Psoas muscle (tissue), 8 donors: ENCODE results near the gene BCKDHB. TPM values are rescaled to one million over a fixed set of nuclear protein-coding genes. Genes with fewer than 3 reads are reported as not detected.
A peak's percentile ranks its signal among the peaks of the same experiment; 100 is the strongest.

ENCODE experiments used
- ATAC-seq, 4 donors: fragments of 200-7000 bp; cut with Tn5 transposase; one replicate each; pipeline ENCODE4 v1.9.1; 2020; ENCODE audit warnings: moderate library complexity in 3 of 4, mild to moderate bottlenecking in 2 of 4
- DNase-seq, 2 donors: peaks; one replicate each; pipeline ENCODE4 v3.0.0-alpha.2; 2020
- H3K27ac ChIP-seq: fragments of 200-600 bp; one replicate; pipeline ENCODE4 v1.8.0; 2022
- H3K27me3 ChIP-seq, 3 donors: fragments of 200-600 bp in 1 of 3; one replicate each; pipeline versions ENCODE4 v1.6.1 to v1.8.0; 2013 to 2022; ENCODE audit warnings: low read length in 2 of 3, mild to moderate bottlenecking in 2 of 3, moderate library complexity in 1 of 3; ENCODE audit not compliant: insufficient read depth in 3 of 3
- H3K36me3 ChIP-seq, 2 donors: fragments of 200-600 bp in 1 of 2; one replicate each; pipeline versions ENCODE4 v1.6.1 to v1.8.0; 2013 to 2022; ENCODE audit warnings: low read depth in 1 of 2, mild to moderate bottlenecking in 1 of 2, moderate library complexity in 1 of 2; ENCODE audit not compliant: insufficient read depth in 1 of 2
- H3K4me1 ChIP-seq: fragments of 200-600 bp; one replicate; pipeline ENCODE4 v1.8.0; 2022
- H3K4me3 ChIP-seq: fragments of 200-600 bp; one replicate; pipeline ENCODE4 v1.8.0; 2022; ENCODE audit warnings: mild to moderate bottlenecking
- H3K9me3 ChIP-seq: fragments of 200-600 bp; one replicate; pipeline ENCODE4 v1.8.0; 2022
- WGBS, 3 donors: extraction: QIAGEN DNeasy Blood & Tissue Kit; methylation state at CpG; one replicate each; pipeline versions ENCODE4 v1.1.6 to v1.1.7; 2013; 5-methylcytosine and 5-hydroxymethylcytosine counted together
- intact Hi-C, 2 donors: fragments of 100-400 bp; cut with DNase I; formaldehyde crosslinking; loops; one replicate each; pipeline versions ENCODE4 v1.11.0 to v1.14.2; 2022
- polyA plus RNA-seq, 3 donors: library from polyadenylated mRNA; stranded (reverse); fragments of 200-250 nt; gene quantifications; one replicate each; pipeline ENCODE4 v1.2.3, GENCODE V29; 2013
- total RNA-seq, 4 donors: library from RNA; stranded (reverse); fragmentation: NEBNext Ultra II Directional in 2 of 4; extraction: Animal tissue kit (Norgen Biotek cat#: 25700) in 2 of 4; gene quantifications; one replicate each; pipeline versions ENCODE4 v1.2.1 to v1.2.4, GENCODE V29; 2021 to 2023
- TF ChIP-seq, protein P1 (sequence below): fragments of 200-600 bp; IDR thresholded peaks from one replicate; pipeline ENCODE4 v1.8.0; 2022; ENCODE audit warnings: antibody characterized with exemption
- donor health status: healthy with polysubstance abuse.
- donor health status: DM: no; HTN: no; CAD: no; lungs with moderate emphysema.
- donor health status: Bipolar disorder and iron deficiency.
- donor health status: healthy.
- donor health status: DM: yes; HTN: yes; CAD: no.
- donor health status: DM: no; HTN: no; CAD: no.
- donor health status: DM: no; HTN: no; CAD: no.
- donor health status: DM: yes; HTN: yes; CAD: no.

Gene BCKDHB
- total and polyA plus RNA-seq, 7 donors: 3.2 to 13.9 (median 6.7) TPM

DNA sequence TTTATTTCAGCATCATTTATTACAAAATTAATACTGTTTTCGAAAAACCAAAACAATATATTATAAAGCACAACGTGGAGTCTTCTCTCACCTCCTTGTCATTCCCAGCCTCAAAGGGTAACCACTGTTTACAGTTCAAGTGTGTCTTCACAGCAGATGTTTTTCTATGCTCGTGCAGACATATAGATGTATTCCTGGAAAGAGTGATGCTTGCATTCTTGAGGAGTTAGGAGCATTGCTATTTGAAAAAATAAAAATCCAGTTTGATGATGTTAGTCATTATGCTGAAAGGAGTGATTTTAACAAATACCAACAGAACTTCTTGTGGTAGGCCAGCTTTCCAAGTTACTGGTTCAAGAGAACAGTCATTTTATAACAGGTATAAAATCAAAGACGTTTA lies 234.9 kb downstream of the BCKDHB start:
- Histone ChIP-seq H3K9me3 (no peaks in the 10 kb centered on the region), H3K27me3 (no peaks in the 10 kb centered on the region), H3K27ac (no peak overlapping the region), H3K4me1 (no peaks in the 10 kb centered on the region), H3K36me3 (no peaks in the 10 kb centered on the region), H3K4me3 (no peak overlapping the region)
- DNase-seq: no peak
- 40 to 51% (median 43%) methylated on average over 4 of the region's 4 CpGs for WGBS, 3 donors
- ATAC-seq: no peak
- intact Hi-C loops: no loop called here
- TF ChIP-seq, protein P1, sequence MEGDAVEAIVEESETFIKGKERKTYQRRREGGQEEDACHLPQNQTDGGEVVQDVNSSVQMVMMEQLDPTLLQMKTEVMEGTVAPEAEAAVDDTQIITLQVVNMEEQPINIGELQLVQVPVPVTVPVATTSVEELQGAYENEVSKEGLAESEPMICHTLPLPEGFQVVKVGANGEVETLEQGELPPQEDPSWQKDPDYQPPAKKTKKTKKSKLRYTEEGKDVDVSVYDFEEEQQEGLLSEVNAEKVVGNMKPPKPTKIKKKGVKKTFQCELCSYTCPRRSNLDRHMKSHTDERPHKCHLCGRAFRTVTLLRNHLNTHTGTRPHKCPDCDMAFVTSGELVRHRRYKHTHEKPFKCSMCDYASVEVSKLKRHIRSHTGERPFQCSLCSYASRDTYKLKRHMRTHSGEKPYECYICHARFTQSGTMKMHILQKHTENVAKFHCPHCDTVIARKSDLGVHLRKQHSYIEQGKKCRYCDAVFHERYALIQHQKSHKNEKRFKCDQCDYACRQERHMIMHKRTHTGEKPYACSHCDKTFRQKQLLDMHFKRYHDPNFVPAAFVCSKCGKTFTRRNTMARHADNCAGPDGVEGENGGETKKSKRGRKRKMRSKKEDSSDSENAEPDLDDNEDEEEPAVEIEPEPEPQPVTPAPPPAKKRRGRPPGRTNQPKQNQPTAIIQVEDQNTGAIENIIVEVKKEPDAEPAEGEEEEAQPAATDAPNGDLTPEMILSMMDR: no peak

DNA sequence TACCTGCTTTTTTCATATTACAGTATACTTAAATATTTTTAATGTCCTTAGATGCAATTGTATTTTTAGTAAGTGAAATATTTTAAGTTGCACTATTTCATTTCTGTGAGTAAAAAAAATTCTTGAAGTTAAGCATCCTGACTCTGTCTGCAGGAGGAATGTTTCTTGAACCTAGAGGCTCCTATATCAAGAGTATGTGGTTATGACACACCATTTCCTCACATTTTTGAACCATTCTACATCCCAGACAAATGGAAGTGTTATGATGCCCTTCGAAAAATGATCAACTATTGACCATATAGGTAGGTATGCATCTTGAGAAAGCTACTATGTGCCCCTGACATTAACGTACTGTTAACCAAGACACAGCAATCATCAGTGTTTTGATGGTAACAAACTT lies 237.0 kb downstream of the BCKDHB start:
- DNase-seq (no peak), ATAC-seq (no peak)
- TF ChIP-seq, protein P1: no peak
- WGBS, 3 donors: 96 to 99% (median 98%) methylated on average over 2 of the region's 2 CpGs
- Histone ChIP-seq H3K27ac (no peak overlapping the region), H3K36me3 (no peaks in the 10 kb centered on the region), H3K4me1 (peaks cover 4% of the 10 kb centered on the region), H3K4me3 (no peak overlapping the region), H3K27me3 (no peaks in the 10 kb centered on the region), H3K9me3 (no peaks in the 10 kb centered on the region)
- intact Hi-C loops: no loop called here

DNA sequence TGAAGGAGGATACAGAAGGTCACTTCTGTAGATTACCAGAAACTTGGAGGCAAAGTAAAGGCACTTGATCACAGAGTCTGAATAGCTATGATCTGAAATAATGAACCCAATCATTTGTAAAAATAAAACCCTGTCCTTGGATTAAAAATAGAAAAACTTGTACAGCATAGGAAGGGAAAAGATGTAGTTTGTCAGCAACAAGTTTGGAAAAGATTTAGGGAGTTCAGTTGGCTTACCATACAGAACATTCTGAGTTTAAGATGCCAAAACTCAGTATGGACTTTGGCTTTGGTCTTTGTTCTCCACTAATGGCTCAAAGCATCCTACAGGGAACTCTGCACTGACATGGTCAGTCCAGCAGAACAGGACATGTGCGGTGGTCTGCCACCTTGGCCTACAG lies 240.6 kb downstream of the BCKDHB start:
- no peaks in the 10 kb centered on the region for H3K27me3 ChIP-seq
- H3K4me1 ChIP-seq: peaks cover 4% of the 10 kb centered on the region
- no peaks in the 10 kb centered on the region for H3K9me3 ChIP-seq
- WGBS, 3 donors: 86 to 94% (median 90%) methylated on average over 1 of the region's 1 CpG
- no peak overlapping the region for H3K4me3 ChIP-seq
- intact Hi-C loops: no loop called here
- no peaks in the 10 kb centered on the region for H3K36me3 ChIP-seq
- H3K27ac ChIP-seq: no peak overlapping the region
- no peak for DNase-seq
- TF ChIP-seq, protein P1: no peak
- ATAC-seq: no peak

DNA sequence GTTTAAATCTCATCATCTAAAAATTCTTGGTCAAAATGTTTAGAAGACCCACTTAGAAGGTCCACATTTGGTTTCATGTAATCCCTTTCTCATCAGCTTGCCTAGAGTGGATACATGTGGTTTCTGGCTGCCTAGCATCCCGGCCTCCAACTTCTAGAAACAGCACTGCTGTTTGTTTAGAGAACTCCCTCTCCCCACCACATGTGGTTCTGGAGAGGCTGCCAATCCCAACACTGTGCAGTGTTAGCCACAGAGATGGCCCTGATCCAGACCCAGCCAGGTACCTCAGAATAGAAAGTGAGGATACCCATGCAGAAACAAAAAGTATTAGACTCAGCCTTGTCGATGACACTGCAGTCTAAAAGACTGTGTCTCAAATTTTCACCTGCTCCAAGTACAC lies 241.8 kb downstream of the BCKDHB start:
- Histone ChIP-seq H3K4me1 (peaks cover 4% of the 10 kb centered on the region), H3K27ac (no peak overlapping the region), H3K36me3 (no peaks in the 10 kb centered on the region), H3K9me3 (no peaks in the 10 kb centered on the region), H3K4me3 (no peak overlapping the region), H3K27me3 (no peaks in the 10 kb centered on the region)
- WGBS, 3 donors: 42 to 67% (median 59%) methylated on average over 2 of the region's 2 CpGs
- no peak for DNase-seq
- intact Hi-C loops: no loop called here
- TF ChIP-seq, protein P1: no peak
- ATAC-seq: peak; percentile 50 to 94 (median 78)

DNA sequence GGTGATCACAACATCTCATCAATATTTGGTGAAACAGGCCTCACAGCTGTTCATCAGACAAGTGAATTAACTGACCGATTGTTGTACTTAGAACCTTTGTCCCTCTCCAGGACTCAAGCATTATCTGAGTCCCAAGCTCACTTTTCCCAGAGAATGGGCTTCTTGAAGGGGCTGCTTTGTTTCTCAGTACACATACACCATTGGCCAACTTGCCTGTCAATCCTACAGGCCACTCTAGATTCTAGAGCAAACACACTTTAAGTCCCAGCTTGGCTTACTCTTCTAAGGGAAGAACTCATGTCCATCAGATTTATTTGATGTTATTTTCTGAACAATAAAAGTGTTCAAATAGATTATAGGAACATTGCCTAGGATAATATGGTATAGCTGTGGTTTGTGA lies 249.5 kb downstream of the BCKDHB start:
- 94 to 97% (median 96%) methylated on average over 1 of the region's 1 CpG for WGBS, 3 donors
- intact Hi-C loops: no loop called here
- Histone ChIP-seq H3K4me1 (no peaks in the 10 kb centered on the region), H3K9me3 (no peaks in the 10 kb centered on the region), H3K4me3 (no peak overlapping the region), H3K27ac (no peak overlapping the region), H3K27me3 (no peaks in the 10 kb centered on the region), H3K36me3 (no peaks in the 10 kb centered on the region)
- no peak for ATAC-seq
- no peak for DNase-seq
- TF ChIP-seq, protein P1: no peak
